ENCODE data around the gene NKD2. TPM values are rescaled to one million over a fixed set of nuclear protein-coding genes. Genes with fewer than 3 reads are reported as not detected.

NKD2 gene
- total and polyA plus RNA-seq, 2 of the 4 experiments (the other 2 are of a cell fraction) = not detected

DNA sequence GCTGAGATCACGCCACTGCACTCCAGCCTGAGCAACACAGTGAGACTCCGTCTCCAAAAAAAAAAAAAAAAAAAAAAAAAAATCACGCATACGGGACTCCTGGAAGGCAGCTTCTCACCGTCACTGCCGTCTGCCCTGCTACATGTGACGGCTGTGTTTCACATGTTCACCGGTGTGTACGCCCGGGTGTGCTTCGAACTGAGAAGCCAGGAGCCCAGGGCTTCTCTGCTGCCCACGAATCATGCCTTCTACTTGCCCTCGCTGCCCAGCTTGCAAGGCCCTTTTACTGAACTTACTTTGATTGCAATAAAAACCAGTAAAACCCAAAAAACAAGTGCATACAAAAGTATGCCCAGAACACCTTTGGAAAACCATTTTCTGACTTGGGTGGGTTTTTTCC is 5.8 kb upstream of the NKD2 start:
- no peaks in the 10 kb centered on the region for H3K9me3 ChIP-seq (ENCODE audit: control insufficient read depth, insufficient read depth, low read length)
- no peak overlapping the region for H2AK5ac ChIP-seq (ENCODE audit: low read depth, low read length)
- 65% methylated on average over 6 of the region's 13 CpGs; no CpG with 5 or more reads in 1 of the 2 experiments for WGBS, 2 experiments (ENCODE audit: extremely low coverage in 2 of 2, insufficient read length in 1 of 2)
- no peak overlapping the region for H2AK9ac ChIP-seq (replicated peaks; ENCODE audit: low read depth, low read length, poor library complexity)
- no peak overlapping the region for H3K9ac ChIP-seq (ENCODE audit: low read depth, low read length)
- H2BK5ac ChIP-seq (ENCODE audit: low read depth, low read length, poor library complexity, severe bottlenecking) = no peak overlapping the region
- DNase-seq (no peak), ATAC-seq (ENCODE audit: low read depth) (no peak)
- intact Hi-C loops (cut with micrococcal nuclease) = loop anchor here (10.0 kb wide), 1 partner anchor 112 kb away; the partner anchor contains the start of gene SLC12A7
- no peaks in the 10 kb centered on the region for H3K36me3 ChIP-seq (ENCODE audit: control insufficient read depth, insufficient read depth, low read length)
- no peak overlapping the region for H4K91ac ChIP-seq (ENCODE audit: insufficient read depth, low read depth, low read length)
- peaks cover 3% of the 10 kb centered on the region; the same call in 1 of the 2 replicates for H3K4me1 ChIP-seq (ENCODE audit: control insufficient read depth, insufficient read depth, low read length)
- H2AFZ ChIP-seq (replicated peaks; ENCODE audit: low read length, poor library complexity) = no peak overlapping the region
- in situ Hi-C loops (cut with MboI; ENCODE audit: low sequenced_read_pairs) = no loop called here
- no peak overlapping the region for H3K4ac ChIP-seq (ENCODE audit: low read depth, low read length)
- H4K20me1 ChIP-seq (ENCODE audit: insufficient read depth, low read length) = no peaks in the 10 kb centered on the region
- H3K14ac ChIP-seq (replicated peaks; ENCODE audit: low read depth, low read length) = no peak overlapping the region
- CTCF ChIA-PET = no interaction called here
- H3K27me3 ChIP-seq (ENCODE audit: control insufficient read depth, insufficient read depth, low read length) = peaks cover 66% of the 10 kb centered on the region
- no peak overlapping the region for H3K18ac ChIP-seq (ENCODE audit: low read depth, low read length)
- H3K27ac ChIP-seq (ENCODE audit: insufficient read depth, low read length) = no peak overlapping the region
- H4K5ac ChIP-seq (ENCODE audit: low read depth, low read length) = no peak overlapping the region
- POLR2A ChIA-PET (ENCODE audit: unreplicated experiment) = no interaction called here
- H3K79me1 ChIP-seq (ENCODE audit: low read depth in 1 of 2, low read length in 2 of 2) = no peaks in the 10 kb centered on the region
- no peak overlapping the region for H3K4me3 ChIP-seq (ENCODE audit: insufficient read depth, low read depth, low read length)
- no peak overlapping the region for H4K8ac ChIP-seq (ENCODE audit: low read depth in 2 of 2, low read length in 2 of 2)
- no peaks in the 10 kb centered on the region for H3K9me1 ChIP-seq (ENCODE audit: insufficient read depth, low read length)
- H2BK20ac ChIP-seq (ENCODE audit: low read depth, low read length) = no peak overlapping the region
- no peak overlapping the region for H2BK120ac ChIP-seq (ENCODE audit: low read depth, low read length)
- no peak overlapping the region for H3K56ac ChIP-seq (ENCODE audit: extremely low read depth, insufficient read depth, low read length)
- BruUV-seq (replicated peaks) = no TSS peak
- TF ChIP-seq MAZ (IDR thresholded peaks at IDR 0.05; ENCODE audit: borderline replicate concordance, low read depth, low read length) = no peak
- TF ChIP-seq, protein P1, sequence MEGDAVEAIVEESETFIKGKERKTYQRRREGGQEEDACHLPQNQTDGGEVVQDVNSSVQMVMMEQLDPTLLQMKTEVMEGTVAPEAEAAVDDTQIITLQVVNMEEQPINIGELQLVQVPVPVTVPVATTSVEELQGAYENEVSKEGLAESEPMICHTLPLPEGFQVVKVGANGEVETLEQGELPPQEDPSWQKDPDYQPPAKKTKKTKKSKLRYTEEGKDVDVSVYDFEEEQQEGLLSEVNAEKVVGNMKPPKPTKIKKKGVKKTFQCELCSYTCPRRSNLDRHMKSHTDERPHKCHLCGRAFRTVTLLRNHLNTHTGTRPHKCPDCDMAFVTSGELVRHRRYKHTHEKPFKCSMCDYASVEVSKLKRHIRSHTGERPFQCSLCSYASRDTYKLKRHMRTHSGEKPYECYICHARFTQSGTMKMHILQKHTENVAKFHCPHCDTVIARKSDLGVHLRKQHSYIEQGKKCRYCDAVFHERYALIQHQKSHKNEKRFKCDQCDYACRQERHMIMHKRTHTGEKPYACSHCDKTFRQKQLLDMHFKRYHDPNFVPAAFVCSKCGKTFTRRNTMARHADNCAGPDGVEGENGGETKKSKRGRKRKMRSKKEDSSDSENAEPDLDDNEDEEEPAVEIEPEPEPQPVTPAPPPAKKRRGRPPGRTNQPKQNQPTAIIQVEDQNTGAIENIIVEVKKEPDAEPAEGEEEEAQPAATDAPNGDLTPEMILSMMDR (conservative IDR thresholded peaks at IDR 0.05; ENCODE audit: low read depth, low read length) = no peak
- TF ChIP-seq, protein P2, sequence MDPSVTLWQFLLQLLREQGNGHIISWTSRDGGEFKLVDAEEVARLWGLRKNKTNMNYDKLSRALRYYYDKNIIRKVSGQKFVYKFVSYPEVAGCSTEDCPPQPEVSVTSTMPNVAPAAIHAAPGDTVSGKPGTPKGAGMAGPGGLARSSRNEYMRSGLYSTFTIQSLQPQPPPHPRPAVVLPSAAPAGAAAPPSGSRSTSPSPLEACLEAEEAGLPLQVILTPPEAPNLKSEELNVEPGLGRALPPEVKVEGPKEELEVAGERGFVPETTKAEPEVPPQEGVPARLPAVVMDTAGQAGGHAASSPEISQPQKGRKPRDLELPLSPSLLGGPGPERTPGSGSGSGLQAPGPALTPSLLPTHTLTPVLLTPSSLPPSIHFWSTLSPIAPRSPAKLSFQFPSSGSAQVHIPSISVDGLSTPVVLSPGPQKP (IDR thresholded peaks at IDR 0.05; ENCODE audit: borderline replicate concordance, low read depth, low read length) = no peak
- no peak for TF ChIP-seq SMC3 (IDR thresholded peaks at IDR 0.05; ENCODE audit: low read depth, low read length)
- TF ChIP-seq NFE2L2 (IDR thresholded peaks at IDR 0.05; ENCODE audit: low read depth, low read length) = no peak
- no peak for TF ChIP-seq MXI1 (IDR thresholded peaks at IDR 0.05; ENCODE audit: borderline replicate concordance, low read depth, low read length)
- TF ChIP-seq CHD1 (IDR thresholded peaks at IDR 0.05; ENCODE audit: low read depth, low read length) = no peak
- TF ChIP-seq RAD21 (IDR thresholded peaks at IDR 0.05; ENCODE audit: low read length) = no peak
- TF ChIP-seq RCOR1 (IDR thresholded peaks at IDR 0.05; ENCODE audit: insufficient replicate concordance, low read length) = no peak
- TF ChIP-seq POLR2A (IDR thresholded peaks at IDR 0.05; ENCODE audit: low read depth, low read length) = no peak
- TF ChIP-seq CEBPB (IDR thresholded peaks at IDR 0.05; ENCODE audit: low read depth, low read length) = no peak
- no peak for TF ChIP-seq MAFK (IDR thresholded peaks at IDR 0.05; ENCODE audit: low read depth, low read length)
- TF ChIP-seq RFX5 (IDR thresholded peaks at IDR 0.05; ENCODE audit: low read depth, low read length) = no peak
- TF ChIP-seq, protein P3, sequence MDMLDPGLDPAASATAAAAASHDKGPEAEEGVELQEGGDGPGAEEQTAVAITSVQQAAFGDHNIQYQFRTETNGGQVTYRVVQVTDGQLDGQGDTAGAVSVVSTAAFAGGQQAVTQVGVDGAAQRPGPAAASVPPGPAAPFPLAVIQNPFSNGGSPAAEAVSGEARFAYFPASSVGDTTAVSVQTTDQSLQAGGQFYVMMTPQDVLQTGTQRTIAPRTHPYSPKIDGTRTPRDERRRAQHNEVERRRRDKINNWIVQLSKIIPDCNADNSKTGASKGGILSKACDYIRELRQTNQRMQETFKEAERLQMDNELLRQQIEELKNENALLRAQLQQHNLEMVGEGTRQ (IDR thresholded peaks at IDR 0.05; ENCODE audit: low read depth, low read length) = no peak
- TF ChIP-seq BHLHE40 (IDR thresholded peaks at IDR 0.05; ENCODE audit: low read depth, low read length) = no peak
- no peak for TF ChIP-seq FOS (IDR thresholded peaks at IDR 0.05; ENCODE audit: low read depth, low read length)
- no peak overlapping the region for H3K4me2 ChIP-seq (ENCODE audit: low read depth, low read length)
- dilution Hi-C loops (cut with HindIII; ENCODE audit: low sequenced_read_pairs, unreplicated experiment) = no loop called here
- H3K23ac ChIP-seq (ENCODE audit: low read depth, low read length) = no peak overlapping the region
- H2BK15ac ChIP-seq (ENCODE audit: low read depth, low read length) = no peak overlapping the region

Data from IMR-90 (cell line).